Hepatocyte (in vitro differentiated cells): ENCODE results near the gene SETD3. TPM values are rescaled to one million over a fixed set of nuclear protein-coding genes. Genes with fewer than 3 reads are reported as not detected.

ENCODE experiments used
- DNase-seq: peaks from one replicate; pipeline ENCODE4 v3.0.0-alpha.2; 2016; ENCODE audit warnings: low spot score
- H2AFZ ChIP-seq: fragments of 200-600 bp; sonication (generic); 2 replicates; pipeline ENCODE4 v1.6.0; 2016; ENCODE audit warnings: antibody characterized with exemption, mild to moderate bottlenecking
- H3K27ac ChIP-seq: fragments of 200-600 bp; sonication (generic); 2 replicates; pipeline ENCODE4 v1.5.1; 2016; ENCODE audit warnings: mild to moderate bottlenecking
- H3K27me3 ChIP-seq: fragments of 200-600 bp; sonication (generic); 2 replicates; pipeline ENCODE4 v1.6.1; 2016
- H3K36me3 ChIP-seq: fragments of 200-600 bp; sonication (generic); replicated peaks from 2 replicates; pipeline ENCODE4 v1.5.1; 2016; ENCODE audit warnings: low read depth; ENCODE audit not compliant: insufficient read depth
- H3K4me1 ChIP-seq: fragments of 200-600 bp; sonication (generic); 2 replicates; pipeline ENCODE4 v1.5.1; 2016; ENCODE audit warnings: mild to moderate bottlenecking, moderate library complexity; ENCODE audit not compliant: insufficient read depth
- H3K4me2 ChIP-seq: fragments of 200-600 bp; sonication (generic); 2 replicates; pipeline ENCODE4 v1.6.0; 2016
- H3K4me3 ChIP-seq: fragments of 200-600 bp; sonication (generic); 2 replicates; pipeline ENCODE4 v1.5.1; 2016; ENCODE audit warnings: mild to moderate bottlenecking
- H3K79me2 ChIP-seq: fragments of 200-600 bp; sonication (generic); 2 replicates; pipeline ENCODE4 v1.6.0; 2017; ENCODE audit warnings: mild to moderate bottlenecking
- H3K9me2 ChIP-seq: fragments of 200-600 bp; sonication (generic); replicated peaks from 2 replicates; pipeline ENCODE4 v1.6.0; 2017; ENCODE audit warnings: mild to moderate bottlenecking; ENCODE audit not compliant: insufficient read depth
- H3K9me3 ChIP-seq: fragments of 200-600 bp; sonication (generic); 2 replicates; pipeline ENCODE4 v1.5.1; 2016; ENCODE audit warnings: low read depth, mild to moderate bottlenecking
- H4K20me1 ChIP-seq: fragments of 200-600 bp; sonication (generic); 2 replicates; pipeline ENCODE4 v1.6.0; 2016; ENCODE audit warnings: mild to moderate bottlenecking; ENCODE audit not compliant: insufficient read depth, poor library complexity, severe bottlenecking
- EZH2 ChIP-seq: fragments of 200-600 bp; sonication (generic); IDR thresholded peaks from 2 replicates; pipeline ENCODE4 v1.6.1; 2016; ENCODE audit warnings: antibody characterized with exemption, mild to moderate bottlenecking, borderline replicate concordance
- EZH2phosphoT487 ChIP-seq: fragments of 200-600 bp; sonication (generic); IDR thresholded peaks from one replicate; pipeline ENCODE4 v1.6.1; 2018; ENCODE audit warnings: antibody characterized with exemption, mild to moderate bottlenecking, low read depth, moderate library complexity; ENCODE audit not compliant: unreplicated experiment, severe bottlenecking
- WGBS: methylation state at CpG from one replicate; pipeline ENCODE4 v1.1.6; 2016; ENCODE audit warnings: low lambda C conversion rate; ENCODE audit errors: missing lambda C conversion rate; 5-methylcytosine and 5-hydroxymethylcytosine counted together
- polyA plus RNA-seq: library from polyadenylated mRNA; unstranded; fragments of >200 nt; fragmentation: Nextera tagmentation; extraction: Ambion mirVana; gene quantifications from 2 replicates; pipeline ENCODE4 v1.2.1, GENCODE V29; 2016
- total RNA-seq: library from RNA; depleted of rRNA; stranded (reverse); fragments of >200 nt; gene quantifications from 2 replicates; pipeline ENCODE4 v1.2.3, GENCODE V29; 2014
- TF ChIP-seq, protein P1 (sequence below): fragments of 200-600 bp; sonication (generic); IDR thresholded peaks from 2 replicates; pipeline ENCODE4 v1.5.1; 2016; ENCODE audit warnings: antibody characterized with exemption, mild to moderate bottlenecking; ENCODE audit not compliant: poor library complexity

The SETD3 gene
- total and polyA plus RNA-seq, 2 experiments from 2014 or later: 43.6 to 60.2 TPM

DNA sequence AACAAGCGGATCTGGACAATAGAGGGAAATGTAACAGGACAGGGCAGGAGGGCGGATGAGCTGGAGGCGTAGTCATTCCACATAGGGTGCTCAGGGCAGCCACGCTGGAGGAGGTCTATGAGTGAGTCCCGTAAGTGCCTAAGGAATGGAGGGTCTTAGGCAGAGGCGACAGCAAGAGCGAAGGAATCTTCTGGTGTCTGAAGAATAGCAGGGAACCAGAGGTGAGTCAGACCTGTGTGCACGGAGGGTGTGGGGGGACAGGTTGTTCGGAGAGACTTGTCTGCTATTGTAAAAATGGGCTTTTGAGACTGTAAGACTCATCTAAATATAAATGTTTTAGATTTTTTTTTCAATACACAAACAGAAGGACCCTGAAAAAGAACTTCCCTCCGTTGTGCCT lies 70.6 kb downstream of the SETD3 start:
- Histone ChIP-seq H3K4me1 (peaks cover 13% of the 10 kb centered on the region), H3K36me3 (no peaks in the 10 kb centered on the region), H3K4me3 (no peak overlapping the region), H3K27ac (no peak overlapping the region), H3K79me2 (no peaks in the 10 kb centered on the region), H3K4me2 (no peak overlapping the region), H3K27me3 (no peaks in the 10 kb centered on the region), H4K20me1 (no peaks in the 10 kb centered on the region), H2AFZ (no peak overlapping the region), H3K9me3 (no peaks in the 10 kb centered on the region), H3K9me2 (no peaks in the 10 kb centered on the region)
- 91% methylated on average over 10 of the region's 10 CpGs for WGBS
- DNase-seq: no peak
- no peak for TF ChIP-seq EZH2phosphoT487
- TF ChIP-seq, protein P1, sequence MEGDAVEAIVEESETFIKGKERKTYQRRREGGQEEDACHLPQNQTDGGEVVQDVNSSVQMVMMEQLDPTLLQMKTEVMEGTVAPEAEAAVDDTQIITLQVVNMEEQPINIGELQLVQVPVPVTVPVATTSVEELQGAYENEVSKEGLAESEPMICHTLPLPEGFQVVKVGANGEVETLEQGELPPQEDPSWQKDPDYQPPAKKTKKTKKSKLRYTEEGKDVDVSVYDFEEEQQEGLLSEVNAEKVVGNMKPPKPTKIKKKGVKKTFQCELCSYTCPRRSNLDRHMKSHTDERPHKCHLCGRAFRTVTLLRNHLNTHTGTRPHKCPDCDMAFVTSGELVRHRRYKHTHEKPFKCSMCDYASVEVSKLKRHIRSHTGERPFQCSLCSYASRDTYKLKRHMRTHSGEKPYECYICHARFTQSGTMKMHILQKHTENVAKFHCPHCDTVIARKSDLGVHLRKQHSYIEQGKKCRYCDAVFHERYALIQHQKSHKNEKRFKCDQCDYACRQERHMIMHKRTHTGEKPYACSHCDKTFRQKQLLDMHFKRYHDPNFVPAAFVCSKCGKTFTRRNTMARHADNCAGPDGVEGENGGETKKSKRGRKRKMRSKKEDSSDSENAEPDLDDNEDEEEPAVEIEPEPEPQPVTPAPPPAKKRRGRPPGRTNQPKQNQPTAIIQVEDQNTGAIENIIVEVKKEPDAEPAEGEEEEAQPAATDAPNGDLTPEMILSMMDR: no peak
- TF ChIP-seq EZH2: no peak

DNA sequence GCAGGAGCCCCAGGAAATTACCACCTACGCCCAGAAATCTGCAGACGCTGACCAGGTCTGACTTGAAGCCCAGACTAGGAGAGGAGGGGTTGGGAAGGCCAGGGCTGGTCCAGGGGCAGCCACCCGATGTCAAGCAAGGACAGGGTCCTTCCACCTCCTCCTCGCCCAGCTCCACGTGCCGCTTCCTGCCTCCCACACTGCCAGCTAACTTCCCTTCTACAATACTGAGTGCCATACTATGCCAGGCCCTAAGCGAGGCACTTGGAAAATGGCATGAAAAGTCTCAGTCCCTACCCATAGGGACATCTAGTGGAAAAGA lies 71.7 kb downstream of the SETD3 start:
- Histone ChIP-seq H3K79me2 (no peaks in the 10 kb centered on the region), H3K36me3 (no peaks in the 10 kb centered on the region), H3K27me3 (no peaks in the 10 kb centered on the region), H3K4me1 (peaks cover 13% of the 10 kb centered on the region), H3K4me3 (no peak overlapping the region), H4K20me1 (no peaks in the 10 kb centered on the region), H3K27ac (no peak overlapping the region), H2AFZ (no peak overlapping the region), H3K4me2 (no peak overlapping the region), H3K9me3 (no peaks in the 10 kb centered on the region), H3K9me2 (no peaks in the 10 kb centered on the region)
- no peak for TF ChIP-seq EZH2phosphoT487
- TF ChIP-seq, protein P1: no peak
- TF ChIP-seq EZH2: no peak
- DNase-seq: no peak
- WGBS: 94% methylated on average over 7 of the region's 7 CpGs

DNA sequence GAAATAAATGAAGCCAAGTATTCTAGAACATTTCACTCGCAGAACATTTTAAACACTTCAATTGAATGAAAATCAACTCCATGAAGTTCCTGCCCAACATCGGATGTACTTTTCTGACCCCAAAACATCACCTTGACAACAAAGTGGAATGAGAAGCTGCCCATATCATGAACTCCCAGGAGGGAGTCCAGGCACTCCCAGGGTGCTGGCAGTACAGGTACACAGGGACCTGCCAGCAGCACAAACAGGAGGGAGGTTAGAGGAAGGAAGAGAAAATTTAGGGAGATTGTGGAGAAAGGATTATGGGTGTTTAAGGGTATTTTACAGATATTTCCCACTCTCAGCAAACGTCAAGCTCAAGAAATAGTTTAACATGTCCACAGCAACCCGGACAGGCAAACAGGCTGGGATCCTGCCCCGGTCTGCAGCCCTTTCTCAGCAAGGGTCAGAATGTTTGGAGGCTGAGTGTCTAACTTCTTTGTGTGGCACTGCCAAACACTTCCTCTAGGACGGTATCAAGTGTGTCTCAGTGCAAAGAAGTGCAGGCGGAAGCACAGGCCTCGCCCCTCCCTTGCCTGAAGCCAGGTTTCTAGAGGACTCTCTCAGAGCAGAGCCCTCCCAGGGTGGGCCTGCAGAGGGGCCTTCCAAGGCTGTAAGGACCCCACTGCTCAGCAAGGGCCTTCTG lies 72.2 kb downstream of the SETD3 start:
- Histone ChIP-seq H2AFZ (no peak overlapping the region), H3K4me1 (peaks cover 13% of the 10 kb centered on the region), H3K27ac (no peak overlapping the region), H3K9me3 (no peaks in the 10 kb centered on the region), H3K4me3 (no peak overlapping the region), H4K20me1 (no peaks in the 10 kb centered on the region), H3K36me3 (no peaks in the 10 kb centered on the region), H3K27me3 (no peaks in the 10 kb centered on the region), H3K79me2 (no peaks in the 10 kb centered on the region), H3K9me2 (no peaks in the 10 kb centered on the region), H3K4me2 (no peak overlapping the region)
- WGBS: 91% methylated on average over 8 of the region's 8 CpGs
- no peak for DNase-seq
- TF ChIP-seq EZH2phosphoT487: no peak
- TF ChIP-seq, protein P1: no peak

DNA sequence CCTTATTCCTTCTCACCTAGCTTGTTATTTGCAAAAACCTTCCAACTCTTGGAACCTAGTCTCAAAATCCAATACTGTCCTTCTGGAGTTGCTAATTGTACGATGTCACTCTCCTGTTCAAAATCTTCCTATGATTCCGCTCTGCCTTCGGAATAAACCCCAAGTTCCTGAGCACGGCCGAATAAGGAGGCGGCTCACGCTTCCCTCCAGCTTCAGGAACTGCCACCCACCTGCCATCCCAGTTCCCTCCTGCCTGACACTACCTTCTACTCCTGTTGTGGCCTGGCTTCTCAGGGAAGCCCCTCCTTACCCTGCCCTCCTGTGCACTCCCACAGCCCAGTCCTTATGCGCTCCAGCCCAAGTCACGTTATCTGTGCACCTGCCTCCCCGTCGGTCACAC lies 73.2 kb downstream of the SETD3 start:
- no peak for DNase-seq
- Histone ChIP-seq H3K79me2 (no peaks in the 10 kb centered on the region), H2AFZ (no peak overlapping the region), H4K20me1 (no peaks in the 10 kb centered on the region), H3K9me2 (no peaks in the 10 kb centered on the region), H3K27me3 (no peaks in the 10 kb centered on the region), H3K4me1 (peaks cover 6% of the 10 kb centered on the region), H3K4me2 (no peak overlapping the region), H3K27ac (no peak overlapping the region), H3K36me3 (no peaks in the 10 kb centered on the region), H3K9me3 (no peaks in the 10 kb centered on the region), H3K4me3 (no peak overlapping the region)
- TF ChIP-seq EZH2phosphoT487 (no peak), EZH2 (no peak)
- TF ChIP-seq, protein P1: no peak
- WGBS: 98% methylated on average over 11 of the region's 11 CpGs
